HG03558 (cell line): ENCODE measurements around the gene C1GALT1C1.
"Not testable (repeated sequence)": the region's sequence is repeated elsewhere in the genome, so short reads cannot be mapped to it uniquely, and the experiment has no call there.

ENCODE experiments used
- ATAC-seq: cut with Tn5 transposase; IDR thresholded peaks from one replicate; pipeline ENCODE4 v1.9.1; 2021; ENCODE audit warnings: moderate number of reproducible peaks; ENCODE audit not compliant: unreplicated experiment; ENCODE audit errors: extremely low read depth

The C1GALT1C1 gene

DNA sequence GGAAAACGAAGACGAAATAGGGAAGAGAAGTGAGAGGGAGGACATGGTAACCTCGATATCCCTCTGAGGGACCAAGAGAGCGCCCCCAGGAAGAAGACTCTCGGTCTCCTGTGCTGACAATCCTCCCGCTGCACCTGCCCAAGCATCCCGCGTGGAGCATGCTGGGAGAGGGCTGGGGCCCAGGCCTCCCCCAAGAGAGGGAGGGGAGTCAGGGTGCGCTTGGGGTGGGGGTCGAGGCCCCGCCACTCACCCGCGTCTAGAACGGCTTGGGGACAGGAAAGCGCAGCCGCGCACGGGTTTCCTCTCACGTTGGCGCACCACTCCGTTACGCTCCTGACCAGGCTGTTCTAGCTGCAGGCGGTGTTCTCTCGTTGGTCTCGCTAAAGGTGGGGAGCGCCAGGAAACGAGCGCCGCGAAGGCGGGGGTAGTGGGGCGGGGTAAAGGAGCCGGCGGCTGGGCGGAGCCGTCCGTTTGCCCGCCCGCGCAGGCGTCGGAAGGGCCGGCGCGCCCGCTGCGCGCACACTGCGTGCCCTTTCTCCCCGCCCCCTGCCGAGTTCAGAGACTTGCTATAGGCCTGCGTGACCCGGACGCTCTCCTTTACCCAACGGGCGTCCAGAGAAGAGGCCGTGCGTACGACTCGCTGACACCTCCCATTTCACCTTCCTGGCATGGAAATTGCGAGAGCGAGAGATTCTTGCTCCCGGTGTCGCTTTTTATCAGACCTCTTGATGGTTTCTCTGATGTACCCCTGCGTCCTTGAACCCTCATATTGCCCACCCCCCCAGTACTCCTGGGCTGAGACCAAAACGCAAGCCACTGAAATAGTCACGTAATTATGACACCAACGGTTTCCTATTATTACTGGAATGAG is at the start of gene C1GALT1C1:
Gene C1GALT1C1, minus strand, starts transcription at position 388 of the 871 bp plus-strand sequence. CDS start 2,888 bp downstream, outside the sequence.
- peak; percentile 91 for ATAC-seq

DNA sequence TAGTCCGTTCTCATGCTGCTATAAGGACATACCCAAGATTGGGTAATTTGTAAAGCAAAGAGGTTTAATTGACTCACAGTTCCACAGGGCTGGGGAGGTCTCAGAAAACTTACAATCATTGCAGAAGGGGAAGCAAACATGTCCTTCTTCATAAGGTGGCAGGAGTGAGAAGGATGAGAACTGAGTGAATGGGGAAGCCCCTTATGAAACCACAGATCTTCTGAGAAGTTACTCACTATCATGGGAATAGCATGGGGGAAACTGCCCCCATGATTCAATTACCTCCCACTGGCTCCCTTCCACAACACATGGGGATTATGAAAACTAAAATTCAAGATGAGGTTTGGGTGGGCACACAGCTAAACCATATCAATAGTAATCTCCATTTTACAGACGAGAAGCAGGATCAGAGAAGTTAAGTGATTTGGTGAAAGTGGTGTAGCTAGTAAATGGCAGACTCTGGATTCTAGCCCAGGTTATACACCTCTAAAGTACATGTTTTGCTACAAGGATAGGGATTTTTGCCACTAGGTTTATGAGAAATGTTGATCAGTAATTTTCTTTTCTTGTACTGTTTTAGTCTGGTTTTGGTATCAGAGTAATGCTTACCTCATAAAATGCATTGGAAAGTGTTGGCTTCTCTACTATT is 47.3 kb upstream of the C1GALT1C1 start:
- no peak for ATAC-seq

DNA sequence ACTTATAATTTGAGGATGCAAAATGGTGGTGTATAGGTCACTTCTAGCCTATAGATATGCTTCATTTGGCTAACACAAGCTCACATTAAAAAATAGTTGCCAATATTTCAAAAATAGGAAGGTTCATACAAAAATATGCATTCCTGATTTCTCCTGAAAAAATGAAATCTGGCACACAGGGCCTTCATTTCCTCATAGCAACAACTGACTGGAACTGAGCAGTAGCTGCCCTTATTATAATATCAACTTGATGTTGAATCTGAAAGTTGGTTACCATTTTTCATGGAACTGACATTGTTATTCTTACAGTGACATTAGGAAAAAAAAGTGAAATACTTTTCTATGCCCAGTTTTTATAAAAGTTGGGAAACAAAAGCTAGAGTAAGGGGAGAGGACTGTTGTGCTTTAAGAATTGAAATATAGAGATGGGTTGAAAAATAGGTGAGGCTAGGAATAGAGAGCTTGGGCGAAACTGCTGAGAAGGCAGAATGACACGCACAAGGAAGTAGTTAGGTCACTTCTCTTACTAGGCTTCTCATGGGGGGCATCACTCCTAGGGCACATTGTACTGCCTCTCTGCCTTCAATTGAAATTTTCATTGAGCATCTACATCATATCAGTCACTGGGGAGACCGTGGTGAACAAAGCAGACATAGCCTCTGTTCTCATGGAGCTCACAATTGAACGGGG is 43.1 kb upstream of the C1GALT1C1 start:
- ATAC-seq, result no peak

DNA sequence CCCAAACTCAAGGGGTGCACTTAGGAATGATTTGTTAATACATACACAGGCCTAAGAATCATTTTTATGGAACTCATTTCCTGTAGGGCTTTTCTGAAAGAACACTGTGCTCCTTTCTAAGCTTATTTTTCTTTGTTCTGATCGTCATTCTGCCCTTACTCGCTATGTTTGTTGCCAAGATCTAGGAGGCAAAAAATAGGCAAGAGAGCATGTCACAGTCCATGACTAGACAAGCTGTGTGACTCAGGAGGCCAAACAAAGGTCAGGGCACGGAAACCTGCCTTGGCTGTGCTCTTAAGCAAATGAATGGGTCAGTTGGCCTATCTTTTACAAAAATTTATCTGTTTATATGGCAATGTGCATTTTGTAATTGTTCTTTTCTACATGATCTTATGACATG is 42.5 kb upstream of the C1GALT1C1 start:
- no peak for ATAC-seq

DNA sequence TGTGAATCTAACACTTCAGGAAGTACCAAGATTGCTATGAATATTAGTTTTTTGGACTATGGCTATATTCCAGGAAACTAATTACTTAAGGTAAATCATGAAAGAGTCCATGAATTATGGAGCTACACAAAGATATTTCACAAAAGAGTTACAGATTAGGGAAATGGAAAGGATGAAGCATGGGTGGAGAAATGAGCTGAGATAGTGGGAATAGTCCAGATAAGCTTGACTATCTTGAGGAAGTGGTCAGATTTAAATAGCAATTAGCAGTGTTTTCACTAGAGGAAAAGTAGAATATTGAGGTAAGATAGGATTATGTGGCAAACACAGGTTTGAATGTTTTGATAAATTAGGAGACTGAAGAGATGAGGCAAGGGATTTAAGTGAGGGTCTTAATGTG is 42.1 kb upstream of the C1GALT1C1 start:
- ATAC-seq, result no peak

DNA sequence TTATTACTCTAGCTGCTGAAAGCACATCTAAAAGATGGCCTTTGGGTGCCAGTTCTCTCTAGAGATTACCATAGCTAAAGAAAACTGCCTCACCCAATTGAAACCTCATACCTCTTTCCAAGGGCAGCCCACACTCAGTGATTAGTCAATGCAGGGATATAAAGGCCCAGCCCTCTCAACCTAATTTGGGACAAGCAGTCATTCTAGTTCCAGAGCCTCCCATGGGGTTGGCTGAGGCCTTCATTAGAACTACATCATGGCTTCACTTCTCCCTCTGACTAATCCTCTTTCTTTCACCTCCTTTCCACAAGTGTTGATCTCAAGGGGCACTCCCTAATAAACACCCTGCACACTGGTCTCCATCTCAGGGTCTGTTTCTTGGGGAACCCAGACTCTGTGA is 38.5 kb upstream of the C1GALT1C1 start:
- ATAC-seq, result no peak

DNA sequence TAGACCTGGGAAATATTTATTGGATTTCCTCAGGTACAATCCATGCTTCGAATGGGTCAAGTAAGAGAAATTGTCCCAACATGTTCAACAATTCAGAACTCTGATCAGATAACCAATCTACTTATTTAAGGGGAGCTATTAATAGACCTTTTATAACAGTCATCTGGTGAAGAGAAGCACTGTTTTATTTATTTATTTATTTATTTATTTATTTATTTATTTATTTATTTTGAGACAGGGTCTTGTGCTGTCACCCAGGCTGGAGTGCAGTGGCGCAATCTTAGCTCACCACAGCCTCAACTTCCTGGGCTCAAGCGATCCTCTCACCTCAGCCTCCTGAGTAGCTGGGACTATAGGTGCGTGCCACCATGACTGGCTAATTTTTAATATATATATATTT is 34.7 kb upstream of the C1GALT1C1 start:
- ATAC-seq, result not testable (repeated sequence)

DNA sequence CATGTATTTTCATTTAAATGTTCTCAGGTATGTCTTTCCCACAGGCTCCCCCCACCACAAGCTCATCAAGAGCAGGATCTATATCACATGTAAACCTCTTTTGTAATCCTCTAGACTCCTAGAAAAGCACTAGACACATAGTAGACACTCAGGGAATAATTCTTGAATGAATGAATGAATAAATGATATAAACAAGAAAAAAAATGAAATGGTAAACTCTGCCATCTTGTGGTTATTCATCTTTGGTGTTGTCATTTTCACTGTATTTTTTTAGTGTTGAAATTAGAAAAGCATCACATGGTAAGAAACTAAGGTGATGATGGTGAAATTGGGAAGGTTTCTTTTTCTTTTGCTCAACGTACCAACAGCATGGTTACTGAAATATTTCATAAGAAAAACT is 34.2 kb upstream of the C1GALT1C1 start:
- no peak for ATAC-seq

DNA sequence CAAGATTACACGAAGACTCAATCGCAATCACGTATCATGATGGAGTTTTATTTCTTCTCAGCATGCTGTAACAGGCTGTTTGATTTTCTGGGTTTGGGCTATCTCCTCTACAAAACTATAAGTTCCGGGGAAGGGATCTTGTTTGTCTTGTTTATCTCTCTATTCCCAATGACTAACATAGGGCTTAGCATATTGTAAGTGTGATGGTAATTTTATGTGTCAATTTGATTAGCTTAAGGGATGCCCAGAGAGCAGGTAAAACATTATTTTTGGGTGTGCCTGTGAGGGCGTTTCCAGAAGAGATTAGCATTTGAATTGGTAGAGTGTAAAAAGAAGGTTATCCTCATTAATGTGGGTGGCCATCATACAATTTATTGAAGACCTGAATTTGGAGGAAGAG is 32.8 kb upstream of the C1GALT1C1 start:
- ATAC-seq, result no peak

DNA sequence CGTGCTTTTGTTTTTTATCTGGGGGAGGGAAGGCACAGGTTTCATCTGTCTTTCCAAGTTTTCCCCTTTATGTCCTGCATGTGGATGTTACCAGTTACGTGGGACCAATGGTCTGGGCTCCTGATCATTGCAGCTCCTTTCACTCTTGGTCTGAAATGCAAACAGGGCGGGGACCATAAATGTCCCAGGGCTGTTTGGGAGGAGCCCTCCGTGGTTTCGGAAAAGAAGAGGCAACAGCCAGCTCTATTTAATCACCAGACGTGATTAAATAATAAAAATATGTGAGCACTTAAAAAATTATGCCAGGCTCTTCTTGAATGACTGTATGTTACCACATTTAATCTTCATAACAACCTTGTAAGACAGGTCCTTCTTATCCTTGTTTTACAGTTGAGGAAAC is 30.8 kb upstream of the C1GALT1C1 start:
- no peak for ATAC-seq

DNA sequence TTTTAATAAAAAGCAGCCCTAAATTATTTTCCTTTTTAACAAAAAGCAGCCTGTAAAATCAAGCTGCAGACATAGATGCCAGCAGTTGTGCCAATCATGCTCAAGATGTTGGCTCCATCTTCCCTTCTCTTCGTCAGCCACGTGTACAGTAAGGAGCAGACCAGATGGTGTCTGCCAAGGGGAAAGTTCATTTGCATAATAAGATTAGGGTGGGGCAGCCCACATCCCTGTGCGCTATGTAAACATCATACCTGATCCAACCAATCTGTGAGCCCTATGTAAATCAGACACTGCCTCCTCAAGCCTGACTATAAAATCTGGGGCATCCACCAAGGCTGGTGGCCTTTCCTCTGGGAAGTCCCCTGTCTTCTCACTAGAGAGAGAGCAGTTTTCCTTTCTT is 23.1 kb upstream of the C1GALT1C1 start:
- ATAC-seq, result no peak

DNA sequence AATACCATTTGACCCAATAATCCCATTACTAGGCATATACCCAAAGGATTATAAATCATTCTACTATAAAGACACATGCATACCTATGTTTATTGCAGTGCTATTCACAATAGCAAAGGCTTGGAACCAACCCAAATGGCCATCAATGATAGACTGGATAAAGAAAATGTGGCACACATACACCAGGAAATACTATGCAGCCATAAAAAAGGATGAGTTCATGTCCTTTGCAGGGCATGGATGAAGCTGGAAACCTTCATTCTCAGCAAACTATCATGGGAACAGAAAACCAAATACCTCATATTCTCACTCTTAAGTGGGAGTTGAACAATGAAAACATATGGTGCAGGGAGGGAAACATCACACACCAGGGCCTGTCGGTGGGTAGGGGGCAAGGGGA is 22.4 kb upstream of the C1GALT1C1 start:
- ATAC-seq, result not testable (repeated sequence)

DNA sequence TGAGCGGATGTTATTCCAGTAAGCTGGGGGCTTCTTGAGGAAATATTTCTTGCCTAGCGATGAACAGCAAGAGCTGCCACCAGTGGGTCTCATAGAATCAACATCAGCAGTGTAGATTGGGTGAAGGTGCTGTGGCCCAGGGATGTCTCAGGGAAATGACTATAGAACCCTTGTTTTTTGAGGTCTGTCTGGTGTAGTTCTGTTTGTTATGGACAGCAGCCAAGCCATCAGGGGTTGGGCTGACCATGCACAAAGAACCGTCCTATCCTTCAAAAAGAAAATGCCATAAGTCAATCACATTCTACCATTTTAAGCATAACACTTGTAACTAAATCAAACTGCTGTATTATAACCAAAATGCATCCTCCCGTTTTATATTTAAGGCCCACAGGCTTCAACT is 17.3 kb upstream of the C1GALT1C1 start:
- no peak for ATAC-seq

DNA sequence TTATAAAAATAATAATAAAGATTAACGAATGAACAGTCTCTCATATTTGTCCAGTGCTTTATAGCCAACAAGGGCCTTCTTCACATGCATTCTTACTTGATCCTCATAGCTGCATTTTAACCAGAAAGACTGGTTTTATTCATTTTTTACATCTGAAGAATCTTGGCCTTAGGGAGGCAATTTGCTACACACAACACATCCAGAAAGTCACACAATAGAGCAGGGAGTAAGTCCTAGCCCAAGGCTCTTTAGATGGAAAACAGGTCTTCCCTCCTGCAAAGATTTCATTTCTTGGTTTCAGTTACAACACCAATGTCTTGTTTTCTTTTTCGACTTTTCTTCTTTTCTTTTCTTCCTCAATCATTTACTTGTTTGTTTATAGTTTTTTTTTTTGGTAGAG is 13.0 kb upstream of the C1GALT1C1 start:
- no peak for ATAC-seq

DNA sequence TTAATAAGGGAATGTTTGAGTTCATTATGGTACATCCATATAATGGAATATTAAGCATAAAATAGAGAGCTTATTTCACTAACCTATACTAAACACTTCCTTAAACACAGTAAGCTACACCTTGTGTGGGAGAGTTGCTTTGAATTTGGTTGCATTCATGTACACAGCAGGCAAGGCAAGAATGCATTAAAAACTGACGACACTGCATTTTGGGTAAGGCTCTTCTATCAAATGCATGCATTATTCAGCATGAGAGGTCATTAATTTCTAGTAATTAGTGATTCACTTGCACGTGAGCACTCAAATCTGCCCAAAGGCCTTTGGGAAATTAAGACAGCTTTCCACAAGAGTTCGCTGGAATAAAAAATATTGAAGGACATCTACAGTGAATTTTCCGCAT is 8.8 kb upstream of the C1GALT1C1 start:
- no peak for ATAC-seq

DNA sequence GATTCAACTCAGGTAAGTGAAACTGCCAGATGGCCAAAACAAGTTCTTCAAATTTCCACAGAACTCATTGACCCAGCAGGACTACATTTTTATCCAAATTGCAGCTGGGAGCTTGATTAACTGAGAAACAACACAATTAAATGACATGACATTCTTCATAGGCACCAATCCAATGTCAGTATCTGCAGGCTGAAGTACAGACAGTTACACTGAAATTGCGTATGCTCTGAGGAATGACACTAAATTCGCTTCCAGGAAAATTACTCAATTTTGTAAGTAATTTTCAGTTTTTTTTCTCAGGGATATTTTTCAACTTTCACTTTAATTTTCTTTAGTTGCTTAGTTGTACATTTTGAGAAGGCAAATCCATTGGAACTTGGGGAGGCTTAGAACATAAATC is 4.5 kb downstream of the C1GALT1C1 start:
- ATAC-seq, result no peak

DNA sequence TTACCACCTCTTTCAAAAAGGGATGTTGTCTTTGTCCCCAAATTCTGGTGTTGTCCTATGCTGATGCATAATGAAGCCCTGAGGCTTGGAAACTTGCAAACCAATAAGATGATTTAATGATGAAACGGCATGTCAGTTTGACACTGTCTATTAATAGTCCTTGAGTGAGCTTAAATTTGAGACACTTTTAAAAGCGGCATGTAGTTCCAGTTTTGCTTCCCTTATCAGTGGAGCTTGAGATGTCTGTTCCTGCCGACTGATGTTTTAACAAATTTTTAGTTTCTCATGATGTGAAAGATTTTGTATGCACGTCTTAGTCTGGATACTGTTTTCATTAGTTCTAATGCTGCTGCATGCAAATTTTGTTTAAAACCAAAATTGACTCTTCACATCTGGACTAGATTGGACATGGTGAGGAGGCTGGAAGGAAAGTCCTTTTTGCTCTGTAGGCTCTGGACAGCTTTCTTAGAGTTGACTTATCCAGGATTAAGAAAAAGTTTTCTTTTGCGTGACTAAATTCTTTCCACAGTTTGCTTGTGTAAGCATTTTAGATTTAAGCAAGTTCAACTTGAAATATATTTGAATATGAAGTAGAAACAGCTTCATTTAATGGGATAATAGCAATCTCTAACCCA is 11.7 kb downstream of the C1GALT1C1 start:
- ATAC-seq, result no peak

DNA sequence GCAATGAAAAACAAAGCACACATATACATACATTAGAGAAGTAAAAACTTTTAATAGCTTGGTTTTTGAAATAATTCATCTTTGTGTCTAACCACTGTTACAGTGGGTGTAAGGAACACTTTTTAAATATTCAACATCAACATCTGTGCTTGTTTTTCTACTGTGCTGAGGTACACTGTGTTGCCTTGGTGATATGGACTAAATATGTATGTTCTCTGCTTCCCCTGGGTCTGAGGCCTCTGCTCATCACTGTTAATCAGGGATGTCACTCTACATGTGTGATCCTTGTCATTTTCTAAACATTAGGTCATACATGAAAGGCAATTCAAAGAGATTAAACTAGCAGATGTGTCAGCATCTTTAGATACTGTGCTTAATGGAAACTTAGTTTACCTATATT is 15.0 kb downstream of the C1GALT1C1 start:
- ATAC-seq, result no peak

DNA sequence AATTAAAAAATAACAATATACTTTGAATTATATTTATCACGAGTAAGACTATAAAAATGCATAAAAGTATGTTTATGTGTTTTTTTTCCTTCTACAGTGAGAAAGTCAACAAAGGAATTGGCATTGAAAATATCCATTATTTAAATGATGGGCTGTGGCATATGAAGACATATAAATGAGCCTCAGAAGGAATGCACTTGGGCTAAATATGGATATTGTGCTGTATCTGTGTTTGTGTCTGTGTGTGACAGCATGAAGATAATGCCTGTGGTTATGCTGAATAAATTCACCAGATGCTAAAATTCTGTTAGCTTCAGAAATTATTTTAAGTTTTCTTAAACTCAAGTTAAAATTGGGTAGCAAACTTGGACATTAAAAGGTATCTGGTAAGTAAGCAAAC is 17.8 kb downstream of the C1GALT1C1 start:
- ATAC-seq, result no peak

DNA sequence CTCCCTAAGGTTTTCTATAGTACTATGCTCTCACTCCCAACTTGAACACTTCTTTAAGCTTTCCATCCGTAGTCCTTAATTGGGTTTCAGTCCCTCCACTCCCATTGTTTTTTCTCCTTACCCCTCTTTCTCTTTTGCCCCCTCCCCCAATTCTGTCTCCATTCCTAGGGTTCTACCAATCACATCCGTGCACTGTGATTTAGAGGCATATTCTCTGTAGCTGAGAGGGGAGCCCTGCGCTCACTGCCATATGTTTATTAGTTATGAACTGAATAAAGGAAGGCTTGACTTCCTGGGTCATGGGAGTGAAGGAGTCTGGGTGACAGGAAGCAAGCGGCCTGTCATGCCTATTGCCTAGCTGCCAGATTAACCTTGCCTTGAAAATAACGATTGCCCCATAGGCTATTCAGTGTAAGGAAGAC is 25.5 kb downstream of the C1GALT1C1 start:
- ATAC-seq, result no peak
